ENCODE data around the gene FAM83G. TPM values are rescaled to one million over a fixed set of nuclear protein-coding genes. Genes with fewer than 3 reads are reported as not detected.

Gene FAM83G
- total RNA-seq, 2 donors from 2014 or later, result 24.4 to 24.8 TPM

GRCh38 chr17:18948476-18949006 is 56.0 kb downstream of the FAM83G start:
- H3K9me3 ChIP-seq, result no peaks in the 10 kb centered on the region
- H3K4me3 ChIP-seq, result no peak overlapping the region
- no peaks in the 10 kb centered on the region for H3K36me3 ChIP-seq
- intact Hi-C loops (cut with DNase I), result no loop called here
- no peak for DNase-seq
- no peak overlapping the region for H3K27ac ChIP-seq
- no peaks in the 10 kb centered on the region for H3K4me1 ChIP-seq
- no peak overlapping the region for H3K9ac ChIP-seq (ENCODE audit: low read depth in 2 of 2, low read length in 2 of 2)
- no peaks in the 10 kb centered on the region for H3K27me3 ChIP-seq
- no peak for TF ChIP-seq CTCF (IDR thresholded peaks at IDR 0.05)

- H3K27me3 ChIP-seq, result no peaks in the 10 kb centered on the region
- no peak for TF ChIP-seq CTCF (IDR thresholded peaks at IDR 0.05)
- no peak for DNase-seq
- H3K4me1 ChIP-seq, result no peaks in the 10 kb centered on the region
- no peaks in the 10 kb centered on the region for H3K36me3 ChIP-seq
- H3K4me3 ChIP-seq, result no peak overlapping the region
- no peak overlapping the region for H3K27ac ChIP-seq
- H3K9ac ChIP-seq (ENCODE audit: low read depth in 2 of 2, low read length in 2 of 2), result no peak overlapping the region
- intact Hi-C loops (cut with DNase I), result no loop called here
- no peaks in the 10 kb centered on the region for H3K9me3 ChIP-seq
Observed at GRCh38 chr17:18947866-18948265, 56.7 kb downstream of the FAM83G start.

GRCh38 chr17:18946536-18946935 is 58.0 kb downstream of the FAM83G start:
- no peak overlapping the region for H3K27ac ChIP-seq
- no peak for TF ChIP-seq CTCF (IDR thresholded peaks at IDR 0.05)
- no peaks in the 10 kb centered on the region for H3K27me3 ChIP-seq
- no peaks in the 10 kb centered on the region for H3K4me1 ChIP-seq
- intact Hi-C loops (cut with DNase I), result no loop called here
- H3K9me3 ChIP-seq, result no peaks in the 10 kb centered on the region
- no peak for DNase-seq
- H3K36me3 ChIP-seq, result no peaks in the 10 kb centered on the region
- no peak overlapping the region for H3K4me3 ChIP-seq
- H3K9ac ChIP-seq (ENCODE audit: low read depth in 2 of 2, low read length in 2 of 2), result no peak overlapping the region

GRCh38 chr17:18944646-18945045 is 59.9 kb downstream of the FAM83G start:
- TF ChIP-seq CTCF (IDR thresholded peaks at IDR 0.05), result no peak
- DNase-seq, result no peak
- no peak overlapping the region for H3K9ac ChIP-seq (ENCODE audit: low read depth in 2 of 2, low read length in 2 of 2)
- no peak overlapping the region for H3K27ac ChIP-seq
- H3K4me3 ChIP-seq, result no peak overlapping the region
- H3K4me1 ChIP-seq, result no peaks in the 10 kb centered on the region
- H3K36me3 ChIP-seq, result no peaks in the 10 kb centered on the region
- H3K9me3 ChIP-seq, result no peaks in the 10 kb centered on the region
- intact Hi-C loops (cut with DNase I), result no loop called here
- no peaks in the 10 kb centered on the region for H3K27me3 ChIP-seq

- Histone ChIP-seq H3K4me1 (no peaks in the 10 kb centered on the region), H3K9me3 (no peaks in the 10 kb centered on the region), H3K27ac (no peak overlapping the region), H3K9ac (ENCODE audit: low read depth in 2 of 2, low read length in 2 of 2) (no peak overlapping the region), H3K27me3 (no peaks in the 10 kb centered on the region), H3K36me3 (no peaks in the 10 kb centered on the region), H3K4me3 (no peak overlapping the region)
- no peak for DNase-seq
- intact Hi-C loops (cut with DNase I), result no loop called here
- TF ChIP-seq CTCF (IDR thresholded peaks at IDR 0.05), result no peak
Observed at GRCh38 chr17:18938692-18939023, 65.9 kb downstream of the FAM83G start.
